GM18498 (cell line): ENCODE results near the gene ZBTB11.
"Not testable (repeated sequence)": the region's sequence is repeated elsewhere in the genome, so short reads cannot be mapped to it uniquely, and the experiment has no call there.

Experiments used
- ATAC-seq: cut with Tn5 transposase; IDR thresholded peaks from one replicate; pipeline ENCODE4 v1.9.1; 2021; ENCODE audit warnings: mild to moderate bottlenecking, moderate library complexity; ENCODE audit not compliant: unreplicated experiment

Gene ZBTB11

GRCh38 chr3:101691685-101692671, 15.0 kb upstream of the ZBTB11 start:
- not testable (repeated sequence) for ATAC-seq

- ATAC-seq, result no peak
These were observed 14.0 kb upstream of the ZBTB11 start for GRCh38 chr3:101690972-101691371.

- no peak for ATAC-seq
These were observed 12.4 kb upstream of the ZBTB11 start for GRCh38 chr3:101689286-101689685.

GRCh38 chr3:101687142-101687931, 10.4 kb upstream of the ZBTB11 start:
- no peak for ATAC-seq

GRCh38 chr3:101685870-101686307, 9.0 kb upstream of the ZBTB11 start:
- peak; percentile 21 for ATAC-seq

GRCh38 chr3:101685050-101685400, 8.1 kb upstream of the ZBTB11 start:
- ATAC-seq, result no peak

- ATAC-seq, result no peak
These were observed 3.5 kb upstream of the ZBTB11 start for GRCh38 chr3:101680466-101680865.

GRCh38 chr3:101678837-101679236, 1.9 kb upstream of the ZBTB11 start:
- ATAC-seq, result not testable (repeated sequence)

- no peak for ATAC-seq
These were observed 729 bp upstream of the ZBTB11 start for GRCh38 chr3:101677436-101678286.

GRCh38 chr3:101676216-101676764, 642 bp downstream of the ZBTB11 start:
- ATAC-seq, result peak; percentile 88

GRCh38 chr3:101675709-101676215, 1.2 kb downstream of the ZBTB11 start:
- no peak for ATAC-seq

- no peak for ATAC-seq
These were observed 2.4 kb downstream of the ZBTB11 start for GRCh38 chr3:101674518-101674917.

- no peak for ATAC-seq
These were observed 3.0 kb downstream of the ZBTB11 start for GRCh38 chr3:101673953-101674352.

- no peak for ATAC-seq
These were observed 5.9 kb downstream of the ZBTB11 start for GRCh38 chr3:101671014-101671413.

GRCh38 chr3:101667844-101668243, 9.1 kb downstream of the ZBTB11 start:
- no peak for ATAC-seq

- ATAC-seq, result no peak
These were observed 9.6 kb downstream of the ZBTB11 start for GRCh38 chr3:101667331-101667730.

- no peak for ATAC-seq
These were observed 11.1 kb downstream of the ZBTB11 start for GRCh38 chr3:101665851-101666250.

GRCh38 chr3:101665357-101665756, 11.6 kb downstream of the ZBTB11 start:
- no peak for ATAC-seq

GRCh38 chr3:101660714-101661113, 16.2 kb downstream of the ZBTB11 start:
- ATAC-seq, result no peak

- no peak for ATAC-seq
These were observed 20.3 kb downstream of the ZBTB11 start for GRCh38 chr3:101656651-101657050.
